Mesothelial cell of epicardium (in vitro differentiated cells): ENCODE measurements around the gene WDR31. TPM values are rescaled to one million over a fixed set of nuclear protein-coding genes. Genes with fewer than 3 reads are reported as not detected.

ENCODE experiments used
- DNase-seq, 2 experiments: peaks; one replicate each; pipeline ENCODE4 v3.0.0; 2021; ENCODE audit warnings: low spot score in 2 of 2; ENCODE audit not compliant: unreplicated experiment in 2 of 2
- H3K27ac Mint-ChIP-seq: 2 replicates; pipeline ENCODE4 v1.8.0; 2021; ENCODE audit warnings: mixed read lengths
- H3K27me3 Mint-ChIP-seq: 2 replicates; pipeline ENCODE4 v1.8.0; 2021; ENCODE audit warnings: low read depth, mixed read lengths
- H3K36me3 Mint-ChIP-seq: 2 replicates; pipeline ENCODE4 v1.8.0; 2021; ENCODE audit warnings: mixed read lengths
- H3K4me1 Mint-ChIP-seq: 2 replicates; pipeline ENCODE4 v1.8.0; 2021; ENCODE audit warnings: mixed read lengths
- H3K4me3 Mint-ChIP-seq: 2 replicates; pipeline ENCODE4 v1.8.0; 2021; ENCODE audit warnings: mild to moderate bottlenecking, moderate library complexity, mixed read lengths
- H3K9me3 Mint-ChIP-seq: 2 replicates; pipeline ENCODE4 v1.8.0; 2021; ENCODE audit warnings: mixed read lengths
- total RNA-seq: library from RNA; stranded (reverse); gene quantifications from 3 replicates; pipeline ENCODE4 v1.2.1, GENCODE V29; 2021
- TF ChIP-seq, protein P1 (sequence below): fragments of 200-600 bp; sonication (generic); IDR thresholded peaks from one replicate; pipeline ENCODE4 v1.5.0; 2021; ENCODE audit warnings: antibody characterized with exemption; ENCODE audit not compliant: unreplicated experiment

WDR31 gene
- total RNA-seq, 1 donor from 2014 or later: 4.5 TPM

DNA sequence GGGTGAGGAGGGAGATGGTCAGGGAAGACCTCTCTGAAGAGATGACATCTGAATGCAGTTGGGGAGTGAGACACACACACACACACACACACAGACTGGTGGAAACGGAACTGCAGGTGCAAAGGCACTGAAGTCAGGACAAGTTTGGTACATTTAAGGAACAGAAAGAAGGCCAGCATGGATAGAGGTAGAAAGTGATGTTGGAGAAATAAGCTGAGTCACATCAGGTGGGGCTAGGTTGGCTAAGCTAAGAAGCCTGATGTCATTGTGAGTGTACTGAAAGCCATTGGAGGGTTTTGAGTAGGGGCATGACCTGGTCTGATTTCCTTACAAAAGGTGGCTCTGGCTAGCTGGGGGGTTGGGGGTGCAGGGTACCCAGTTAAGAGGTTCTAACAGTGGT lies 12.3 kb upstream of the WDR31 start:
- H3K4me1 Mint-ChIP-seq: peaks cover 9% of the 10 kb centered on the region
- DNase-seq: no peak
- no peaks in the 10 kb centered on the region for H3K36me3 Mint-ChIP-seq
- H3K27ac Mint-ChIP-seq: no peak overlapping the region
- H3K9me3 Mint-ChIP-seq: no peaks in the 10 kb centered on the region
- H3K4me3 Mint-ChIP-seq: no peak overlapping the region
- TF ChIP-seq, protein P1, sequence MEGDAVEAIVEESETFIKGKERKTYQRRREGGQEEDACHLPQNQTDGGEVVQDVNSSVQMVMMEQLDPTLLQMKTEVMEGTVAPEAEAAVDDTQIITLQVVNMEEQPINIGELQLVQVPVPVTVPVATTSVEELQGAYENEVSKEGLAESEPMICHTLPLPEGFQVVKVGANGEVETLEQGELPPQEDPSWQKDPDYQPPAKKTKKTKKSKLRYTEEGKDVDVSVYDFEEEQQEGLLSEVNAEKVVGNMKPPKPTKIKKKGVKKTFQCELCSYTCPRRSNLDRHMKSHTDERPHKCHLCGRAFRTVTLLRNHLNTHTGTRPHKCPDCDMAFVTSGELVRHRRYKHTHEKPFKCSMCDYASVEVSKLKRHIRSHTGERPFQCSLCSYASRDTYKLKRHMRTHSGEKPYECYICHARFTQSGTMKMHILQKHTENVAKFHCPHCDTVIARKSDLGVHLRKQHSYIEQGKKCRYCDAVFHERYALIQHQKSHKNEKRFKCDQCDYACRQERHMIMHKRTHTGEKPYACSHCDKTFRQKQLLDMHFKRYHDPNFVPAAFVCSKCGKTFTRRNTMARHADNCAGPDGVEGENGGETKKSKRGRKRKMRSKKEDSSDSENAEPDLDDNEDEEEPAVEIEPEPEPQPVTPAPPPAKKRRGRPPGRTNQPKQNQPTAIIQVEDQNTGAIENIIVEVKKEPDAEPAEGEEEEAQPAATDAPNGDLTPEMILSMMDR: no peak
- peaks cover 50% of the 10 kb centered on the region for H3K27me3 Mint-ChIP-seq

DNA sequence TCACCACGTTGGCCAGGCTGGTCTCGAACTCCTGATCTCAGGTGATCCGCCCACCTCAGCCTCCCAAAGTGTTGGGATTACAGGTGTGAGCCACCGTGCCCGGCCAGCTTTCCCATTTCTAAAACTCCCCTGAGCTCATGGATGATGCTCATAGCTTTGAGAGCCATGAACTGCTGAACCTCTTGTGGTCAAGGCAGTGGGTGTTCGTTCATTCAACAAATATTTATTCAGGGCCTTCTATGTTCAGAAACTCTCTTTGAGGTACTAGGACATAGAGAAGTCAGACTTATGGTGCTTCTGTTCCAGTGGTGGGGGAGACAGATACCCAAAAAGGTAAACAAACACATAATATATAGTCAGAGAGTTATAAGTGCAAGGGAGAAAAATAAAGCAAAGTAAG lies 11.9 kb upstream of the WDR31 start:
- no peak for DNase-seq
- Mint-ChIP-seq H3K27ac (no peak overlapping the region), H3K9me3 (no peaks in the 10 kb centered on the region), H3K27me3 (peaks cover 53% of the 10 kb centered on the region), H3K36me3 (no peaks in the 10 kb centered on the region), H3K4me1 (peaks cover 9% of the 10 kb centered on the region), H3K4me3 (no peak overlapping the region)
- TF ChIP-seq, protein P1: no peak

DNA sequence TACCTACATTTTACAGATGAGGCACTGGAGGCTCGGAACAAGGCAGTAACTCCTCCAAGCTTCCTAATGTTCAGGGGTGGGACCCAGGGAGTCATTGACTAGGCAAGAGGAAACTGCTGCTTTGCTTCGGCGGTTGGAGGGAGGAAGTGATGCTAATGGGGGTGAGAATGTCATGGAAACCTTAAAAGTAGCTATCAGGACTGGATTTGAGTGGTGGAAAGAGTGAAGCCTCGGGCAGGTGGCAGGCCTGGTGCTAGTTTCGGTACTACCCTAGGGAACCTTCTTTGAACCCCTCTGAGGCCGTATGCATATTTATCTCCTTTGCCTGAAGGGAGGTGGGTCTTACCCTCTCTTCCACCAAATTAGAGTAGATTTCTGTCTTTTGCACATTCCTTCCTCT lies 10.9 kb upstream of the WDR31 start:
- H3K36me3 Mint-ChIP-seq: no peaks in the 10 kb centered on the region
- no peak for DNase-seq
- no peaks in the 10 kb centered on the region for H3K9me3 Mint-ChIP-seq
- TF ChIP-seq, protein P1: no peak
- peaks cover 9% of the 10 kb centered on the region for H3K4me1 Mint-ChIP-seq
- H3K27ac Mint-ChIP-seq: no peak overlapping the region
- H3K4me3 Mint-ChIP-seq: peak overlapping the region; percentile 63
- peaks cover 53% of the 10 kb centered on the region for H3K27me3 Mint-ChIP-seq

DNA sequence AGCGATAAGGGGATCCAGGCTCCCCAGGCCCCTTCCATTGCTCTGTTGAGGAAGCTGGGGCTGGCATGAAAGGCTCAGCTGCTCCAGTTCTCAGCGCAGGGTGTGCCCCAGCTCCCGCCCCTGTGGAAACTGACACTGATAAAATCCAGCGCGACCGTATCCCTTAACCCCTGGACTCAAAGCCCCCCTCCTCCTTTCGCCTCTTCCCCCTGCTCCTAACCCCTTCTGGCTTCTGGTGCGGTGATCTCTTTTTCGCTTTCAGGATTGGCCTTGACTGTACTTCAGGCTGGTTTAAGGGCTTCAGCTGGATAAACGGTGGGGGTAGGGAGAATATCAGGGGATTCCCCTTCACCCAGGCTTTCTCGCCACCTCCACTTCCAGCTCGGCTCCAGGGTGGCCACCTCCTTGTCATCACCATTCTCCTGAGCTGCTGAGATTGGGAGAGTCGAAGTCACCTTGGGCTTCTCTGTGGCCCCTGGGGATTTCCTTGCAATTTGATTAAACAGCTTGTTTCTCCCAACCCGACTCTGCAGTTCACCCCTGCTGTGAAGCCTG lies 10.1 kb upstream of the WDR31 start:
- TF ChIP-seq, protein P1: no peak
- Mint-ChIP-seq H3K4me1 (peaks cover 10% of the 10 kb centered on the region), H3K4me3 (peak overlapping the region; percentile 63), H3K9me3 (no peaks in the 10 kb centered on the region), H3K36me3 (no peaks in the 10 kb centered on the region), H3K27ac (no peak overlapping the region), H3K27me3 (peaks cover 53% of the 10 kb centered on the region)
- no peak for DNase-seq

DNA sequence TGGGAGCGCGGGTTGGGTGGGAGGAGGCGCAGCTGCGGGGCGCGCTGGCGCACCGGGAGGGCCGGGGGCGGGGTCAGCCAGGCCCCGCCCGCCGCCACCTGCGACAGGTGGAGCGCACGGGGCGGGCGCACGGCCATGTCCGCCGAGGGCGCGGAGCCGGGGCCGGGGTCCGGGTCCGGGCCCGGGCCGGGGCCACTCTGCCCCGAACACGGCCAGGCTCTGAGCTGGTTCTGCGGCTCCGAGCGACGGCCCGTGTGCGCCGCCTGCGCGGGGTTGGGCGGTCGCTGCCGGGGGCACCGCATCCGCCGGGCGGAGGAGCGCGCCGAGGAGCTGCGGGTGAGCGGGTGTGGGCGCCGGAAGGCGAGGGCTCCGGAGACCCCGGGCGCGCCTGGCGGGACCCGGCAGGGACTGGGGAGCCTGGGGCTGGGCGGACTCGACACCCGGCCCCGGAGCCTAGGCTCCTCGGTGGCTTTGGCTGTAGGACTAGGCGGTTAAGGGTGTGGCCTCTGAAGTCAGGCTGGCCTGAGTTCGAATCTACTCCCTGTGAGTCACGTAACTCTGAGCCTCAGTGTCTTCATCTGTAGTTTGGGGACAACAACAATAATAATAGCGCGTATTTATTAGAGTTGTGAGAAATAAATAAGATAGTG lies 9.5 kb upstream of the WDR31 start, which contains the start of gene BSPRY:
Gene BSPRY, plus strand, starts transcription at position 97 of the 650 bp plus-strand sequence. Its CDS starts 39 bp downstream, at position 136.
- Mint-ChIP-seq H3K4me3 (peak within 1 kb of the TSS; percentile 67), H3K9me3 (no peaks in the 10 kb centered on the region), H3K36me3 (no peaks in the 10 kb centered on the region), H3K27me3 (peaks cover 53% of the 10 kb centered on the region), H3K4me1 (peaks cover 12% of the 10 kb centered on the region), H3K27ac (no peak within 1 kb of the TSS)
- peak in 1 of 2 experiments; percentile 51 for DNase-seq
- TF ChIP-seq, protein P1: no peak
